ENCODE measurements around the gene SLC5A6.

The SLC5A6 gene

GRCh38 chr2:27152102-27152795 is 59.8 kb downstream of the SLC5A6 start:
- ATAC-seq (ENCODE audit: low read depth), result peak; percentile 47; the same call in 1 of the 3 replicates
- no peak for DNase-seq (ENCODE audit: low spot score)
- no peaks in the 10 kb centered on the region for H3K27me3 ChIP-seq (ENCODE audit: insufficient read depth, poor library complexity, severe bottlenecking)
- H3K9me3 ChIP-seq (ENCODE audit: severe bottlenecking), result no peaks in the 10 kb centered on the region
- no peak for TF ChIP-seq CTCF (IDR thresholded peaks at IDR 0.05; ENCODE audit: poor library complexity, severe bottlenecking)
- H3K4me1 ChIP-seq (ENCODE audit: insufficient read depth, poor library complexity, severe bottlenecking), result no peaks in the 10 kb centered on the region
- H3K27ac ChIP-seq (ENCODE audit: poor library complexity, severe bottlenecking), result no peak overlapping the region
- H3K36me3 ChIP-seq (ENCODE audit: low read depth), result no peaks in the 10 kb centered on the region
- H3K4me3 ChIP-seq (ENCODE audit: severe bottlenecking), result no peak overlapping the region

- no peak overlapping the region for H3K27ac ChIP-seq (ENCODE audit: poor library complexity, severe bottlenecking)
- no peak for TF ChIP-seq CTCF (IDR thresholded peaks at IDR 0.05; ENCODE audit: poor library complexity, severe bottlenecking)
- no peaks in the 10 kb centered on the region for H3K4me1 ChIP-seq (ENCODE audit: insufficient read depth, poor library complexity, severe bottlenecking)
- no peak overlapping the region for H3K4me3 ChIP-seq (ENCODE audit: severe bottlenecking)
- DNase-seq (ENCODE audit: low spot score), result no peak
- no peaks in the 10 kb centered on the region for H3K36me3 ChIP-seq (ENCODE audit: low read depth)
- H3K9me3 ChIP-seq (ENCODE audit: severe bottlenecking), result no peaks in the 10 kb centered on the region
- H3K27me3 ChIP-seq (ENCODE audit: insufficient read depth, poor library complexity, severe bottlenecking), result no peaks in the 10 kb centered on the region
- ATAC-seq (ENCODE audit: low read depth), result no peak
These were observed 61.3 kb downstream of the SLC5A6 start for GRCh38 chr2:27150639-27151230.
